ENCODE data around the gene KANSL1. TPM values are rescaled to one million over a fixed set of nuclear protein-coding genes. Genes with fewer than 3 reads are reported as not detected.

The KANSL1 gene
- polyA plus RNA-seq, 4 donors = 66.4 to 80.7 (median 69.0) TPM

DNA sequence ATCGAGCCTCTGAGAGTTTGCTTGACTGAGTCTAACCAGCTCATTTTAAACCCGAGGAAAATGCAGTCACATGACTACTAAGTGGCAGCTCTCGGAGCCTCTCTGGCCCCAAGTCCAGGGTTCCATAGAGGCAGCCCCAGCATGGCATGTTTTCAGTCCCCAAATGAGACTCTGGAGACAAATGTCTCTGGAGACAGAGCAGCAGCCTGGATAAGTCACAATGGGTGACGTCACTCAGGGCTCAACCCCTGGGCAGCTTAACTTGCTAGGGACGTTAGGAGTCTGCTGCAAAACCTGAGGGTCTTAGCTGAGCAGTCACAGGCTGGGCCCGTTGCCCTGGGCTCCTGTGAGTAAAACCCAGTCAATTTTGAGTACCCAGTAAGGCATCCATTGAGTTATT lies 201.1 kb downstream of the KANSL1 start:
- no peak for DNase-seq (ENCODE audit: low read depth in 4 of 4, low spot score in 3 of 4)

DNA sequence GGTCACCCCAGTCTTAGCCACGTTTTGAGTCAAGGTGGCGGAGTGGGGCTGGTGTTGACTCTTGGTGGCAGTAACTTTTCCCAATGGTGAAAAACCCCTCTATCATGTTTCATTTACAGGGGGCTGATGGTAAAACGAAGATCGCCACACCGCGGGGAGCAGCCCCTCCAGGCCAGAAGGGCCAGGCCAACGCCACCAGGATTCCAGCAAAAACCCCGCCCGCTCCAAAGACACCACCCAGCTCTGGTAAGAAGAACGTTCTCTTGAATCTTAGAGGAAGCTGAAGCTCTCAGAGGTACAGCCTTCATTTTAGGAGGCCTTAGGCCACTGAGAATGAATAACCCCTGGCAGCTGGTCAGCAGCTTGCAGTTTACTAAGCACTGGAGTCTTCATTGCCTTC lies 201.9 kb downstream of the KANSL1 start:
- no peak for DNase-seq (ENCODE audit: low read depth in 4 of 4, low spot score in 3 of 4)

DNA sequence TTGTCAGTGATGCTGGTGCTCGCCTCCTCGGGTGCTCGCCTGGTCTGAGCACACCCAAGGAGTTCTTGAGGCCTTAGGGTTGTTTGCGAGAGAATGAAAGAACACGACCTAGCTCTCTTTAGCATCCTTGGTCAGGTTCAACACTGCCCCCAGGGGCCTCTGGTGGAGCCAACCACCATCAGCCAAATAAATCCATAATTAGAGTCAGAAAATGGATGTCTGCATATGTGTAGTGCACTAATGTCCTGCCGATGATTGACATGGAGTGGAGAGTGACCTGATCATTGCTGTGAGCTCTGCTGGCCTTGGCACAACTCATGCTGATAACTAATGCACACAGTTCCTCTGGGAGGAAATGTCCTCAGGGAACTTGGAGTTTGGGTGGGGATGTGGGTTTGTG lies 202.3 kb downstream of the KANSL1 start:
- no peak for DNase-seq (ENCODE audit: low read depth in 4 of 4, low spot score in 3 of 4)

DNA sequence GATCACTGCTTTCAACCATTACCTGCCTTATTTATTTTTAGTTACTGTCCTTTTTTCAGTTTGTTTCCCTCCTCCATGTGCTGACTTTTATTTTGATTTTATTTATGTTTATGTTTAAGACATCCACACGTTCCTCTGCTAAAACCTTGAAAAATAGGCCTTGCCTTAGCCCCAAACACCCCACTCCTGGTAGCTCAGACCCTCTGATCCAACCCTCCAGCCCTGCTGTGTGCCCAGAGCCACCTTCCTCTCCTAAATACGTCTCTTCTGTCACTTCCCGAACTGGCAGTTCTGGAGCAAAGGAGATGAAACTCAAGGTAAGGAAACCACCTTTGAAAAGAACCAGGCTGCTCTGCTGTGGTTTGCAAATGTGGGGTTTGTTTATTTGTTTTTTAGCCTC lies 203.5 kb downstream of the KANSL1 start:
- DNase-seq (ENCODE audit: low read depth in 4 of 4, low spot score in 3 of 4) = no peak

DNA sequence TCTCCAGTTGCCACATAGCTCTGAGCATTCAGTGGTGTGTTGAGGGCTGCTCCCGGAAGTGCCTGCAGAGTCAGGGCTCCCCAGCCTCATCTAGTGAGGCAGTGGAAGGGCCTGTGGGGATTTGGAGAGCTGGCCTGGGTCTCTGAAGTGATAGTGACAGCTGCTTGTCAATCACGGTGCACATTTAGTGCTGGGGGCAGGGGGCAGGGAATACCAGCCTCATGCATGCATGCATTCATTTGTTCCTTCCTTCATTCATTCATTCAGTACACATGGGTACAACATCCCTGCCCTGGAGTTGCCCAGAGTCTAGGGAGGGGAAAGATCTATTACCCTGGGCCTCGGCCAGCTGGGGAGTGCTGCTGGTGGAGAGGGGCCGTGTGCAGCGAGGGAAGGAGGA lies 205.5 kb downstream of the KANSL1 start:
- no peak for DNase-seq (ENCODE audit: low read depth in 4 of 4, low spot score in 3 of 4)

DNA sequence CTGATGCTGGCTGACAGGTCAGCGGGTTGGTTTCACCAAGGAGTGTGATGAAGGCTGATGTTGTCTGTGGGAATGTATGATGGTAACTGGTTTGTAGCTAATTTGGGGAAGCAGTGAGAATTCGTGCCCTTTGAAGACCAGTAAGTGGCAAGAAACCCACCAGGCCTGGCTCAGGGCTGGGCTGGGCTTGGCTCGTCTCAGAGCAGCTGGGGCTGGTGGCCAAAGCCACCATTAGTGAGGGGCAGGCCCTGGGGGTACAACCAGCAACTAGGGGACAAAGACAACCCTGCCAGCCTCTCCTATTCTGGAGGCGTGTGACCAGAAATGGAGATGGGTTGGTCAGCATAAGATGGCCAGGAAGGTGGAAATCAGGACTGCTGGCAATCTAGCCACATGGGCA lies 207.2 kb downstream of the KANSL1 start:
- no peak for DNase-seq (ENCODE audit: low read depth in 4 of 4, low spot score in 3 of 4)

DNA sequence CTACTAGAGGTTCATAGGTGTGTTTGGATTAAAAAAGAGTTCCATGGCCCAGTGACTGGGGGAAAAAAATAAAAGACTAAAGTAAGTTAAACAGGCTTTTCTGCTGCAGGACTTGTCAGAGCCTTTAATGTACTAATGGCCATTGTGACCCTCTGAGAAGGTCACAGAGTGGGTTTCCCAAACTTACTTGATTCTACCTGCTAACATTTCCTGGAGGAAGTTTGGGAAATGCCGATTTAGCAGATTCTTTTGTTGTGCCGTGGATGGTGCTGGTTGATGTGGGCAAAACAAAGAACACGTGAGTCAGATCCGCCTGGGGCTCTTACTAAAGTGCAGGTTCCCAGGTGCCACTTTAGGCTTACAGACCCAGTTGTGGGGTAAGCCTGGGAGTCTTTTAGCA lies 207.8 kb downstream of the KANSL1 start:
- DNase-seq (ENCODE audit: low read depth in 4 of 4, low spot score in 3 of 4) = no peak

DNA sequence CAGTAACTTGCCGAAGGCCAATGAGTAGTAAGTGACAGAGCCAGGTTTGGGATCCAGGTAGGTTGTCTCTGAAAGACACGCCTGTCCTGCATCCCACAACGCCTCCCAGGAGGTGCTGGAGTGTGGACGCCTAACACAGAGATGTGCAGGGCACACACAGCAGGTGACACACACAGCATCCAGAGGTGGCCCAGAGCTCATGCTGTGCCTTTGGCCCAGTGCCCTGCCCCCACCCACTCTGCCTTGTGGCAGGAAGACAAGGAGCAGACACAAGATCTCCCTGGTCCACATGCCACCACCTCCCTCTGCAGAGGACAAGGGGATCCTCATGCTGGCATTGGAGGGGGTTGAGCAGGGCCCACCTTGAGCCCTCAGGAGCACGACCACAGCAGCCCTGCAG lies 208.9 kb downstream of the KANSL1 start:
- no peak for DNase-seq (ENCODE audit: low read depth in 4 of 4, low spot score in 3 of 4)

DNA sequence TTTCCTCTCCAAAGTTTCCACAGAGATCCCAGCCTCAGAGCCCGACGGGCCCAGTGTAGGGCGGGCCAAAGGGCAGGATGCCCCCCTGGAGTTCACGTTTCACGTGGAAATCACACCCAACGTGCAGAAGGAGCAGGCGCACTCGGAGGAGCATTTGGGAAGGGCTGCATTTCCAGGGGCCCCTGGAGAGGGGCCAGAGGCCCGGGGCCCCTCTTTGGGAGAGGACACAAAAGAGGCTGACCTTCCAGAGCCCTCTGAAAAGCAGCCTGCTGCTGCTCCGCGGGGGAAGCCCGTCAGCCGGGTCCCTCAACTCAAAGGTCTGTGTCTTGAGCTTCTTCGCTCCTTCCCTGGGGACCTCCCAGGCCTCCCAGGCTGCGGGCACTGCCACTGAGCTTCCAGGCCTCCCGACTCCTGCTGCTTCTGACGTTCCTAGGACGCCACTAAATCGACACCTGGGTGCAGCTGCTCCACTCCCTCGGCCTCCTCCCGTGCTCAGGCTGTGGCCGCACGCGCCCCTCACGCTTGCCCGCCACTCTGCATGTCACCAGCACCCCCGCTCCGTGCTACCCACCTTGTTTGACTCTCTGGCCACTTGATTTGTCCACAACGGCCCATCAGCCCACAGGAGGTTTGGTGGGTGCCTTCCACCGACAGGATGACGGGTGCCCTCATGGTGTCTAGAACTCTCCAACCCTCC lies 209.5 kb downstream of the KANSL1 start:
- DNase-seq (ENCODE audit: low read depth in 4 of 4, low spot score in 3 of 4) = no peak

DNA sequence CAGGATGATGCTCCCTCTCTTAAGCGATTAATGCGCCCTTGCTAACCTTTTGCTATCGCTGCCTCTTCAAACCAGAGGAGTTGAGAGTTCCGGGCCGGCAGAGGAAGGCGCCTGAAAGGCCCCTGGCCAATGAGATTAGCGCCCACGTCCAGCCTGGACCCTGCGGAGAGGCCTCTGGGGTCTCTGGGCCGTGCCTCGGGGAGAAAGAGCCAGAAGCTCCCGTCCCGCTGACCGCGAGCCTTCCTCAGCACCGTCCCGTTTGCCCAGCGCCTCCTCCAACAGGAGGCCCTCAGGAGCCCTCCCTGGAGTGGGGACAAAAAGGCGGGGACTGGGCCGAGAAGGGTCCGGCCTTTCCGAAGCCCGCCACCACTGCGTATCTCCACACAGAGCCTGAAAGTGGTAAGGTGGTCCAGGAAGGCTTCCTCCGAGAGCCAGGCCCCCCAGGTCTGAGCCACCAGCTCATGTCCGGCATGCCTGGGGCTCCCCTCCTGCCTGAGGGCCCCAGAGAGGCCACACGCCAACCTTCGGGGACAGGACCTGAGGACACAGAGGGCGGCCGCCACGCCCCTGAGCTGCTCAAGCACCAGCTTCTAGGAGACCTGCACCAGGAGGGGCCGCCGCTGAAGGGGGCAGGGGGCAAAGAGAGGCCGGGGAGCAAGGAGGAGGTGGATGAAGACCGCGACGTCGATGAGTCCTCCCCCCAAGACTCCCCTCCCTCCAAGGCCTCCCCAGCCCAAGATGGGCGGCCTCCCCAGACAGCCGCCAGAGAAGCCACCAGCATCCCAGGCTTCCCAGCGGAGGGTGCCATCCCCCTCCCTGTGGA lies 210.2 kb downstream of the KANSL1 start:
- DNase-seq (ENCODE audit: low read depth in 4 of 4, low spot score in 3 of 4) = no peak

DNA sequence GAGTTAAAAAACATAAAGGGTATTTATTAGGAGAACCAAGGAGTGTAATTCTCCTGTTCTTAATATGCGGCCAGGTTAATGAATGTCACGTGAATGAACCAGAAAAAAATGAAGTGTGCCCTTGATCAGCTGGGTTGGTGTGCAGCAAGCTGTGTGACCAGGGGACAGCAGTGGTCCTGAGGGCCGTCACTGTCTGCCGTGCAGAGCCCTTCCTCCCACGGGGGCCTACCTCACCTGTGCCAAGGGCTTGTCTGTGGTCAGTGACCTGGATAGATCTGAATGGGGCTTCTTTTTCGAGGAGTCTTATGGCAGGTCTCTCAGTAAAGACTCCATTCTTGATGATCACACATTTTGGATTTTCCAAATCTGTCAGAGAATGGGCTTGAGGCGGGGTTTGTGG lies 211.9 kb downstream of the KANSL1 start:
- DNase-seq (ENCODE audit: low read depth in 4 of 4, low spot score in 3 of 4) = no peak

DNA sequence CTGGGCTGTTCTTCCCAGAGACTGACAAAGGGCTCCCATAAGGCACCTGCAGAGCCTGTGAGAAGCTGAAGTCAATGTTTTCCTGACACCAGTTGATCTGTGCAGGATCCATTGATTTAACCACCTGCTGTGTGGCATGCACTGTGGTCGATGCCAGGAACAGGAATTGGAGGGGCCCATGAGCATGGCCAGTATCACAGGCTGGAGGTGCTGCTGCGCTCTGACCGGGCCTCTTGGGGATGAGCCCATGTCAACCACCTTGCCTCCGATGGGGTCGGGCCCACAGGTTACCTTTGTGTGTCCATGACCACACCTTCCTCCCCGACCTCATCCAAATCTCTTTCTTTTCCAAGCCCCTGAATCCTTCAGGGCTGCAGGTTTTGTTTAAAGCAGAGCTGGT lies 212.4 kb downstream of the KANSL1 start:
- DNase-seq (ENCODE audit: low read depth in 4 of 4, low spot score in 3 of 4) = no peak

Other genes with a start within 250 kb of the KANSL1 start
- not detected for gene STH, start 194.2 kb downstream of the KANSL1 start, polyA plus RNA-seq (ENCODE audit: insufficient read length in 4 of 4)
- gene LRRC37A, start 101.7 kb upstream of the KANSL1 start, polyA plus RNA-seq (ENCODE audit: insufficient read length in 4 of 4) = 1 to 10 TPM; 2.6 to 4.4 (median 3.2) TPM
- 10 to 100 TPM; 12.0 to 20.5 (median 16.0) TPM for gene ARL17B, start 168.3 kb upstream of the KANSL1 start, polyA plus RNA-seq (ENCODE audit: insufficient read length in 4 of 4)

Data from right renal pelvis (tissue), 4 donors.